Left lung (tissue), 10 donors: ENCODE data around the gene INO80. TPM values are rescaled to one million over a fixed set of nuclear protein-coding genes. Genes with fewer than 3 reads are reported as not detected.

Source experiments
- ATAC-seq: fragments of 200-7000 bp; cut with Tn5 transposase; one replicate; pipeline ENCODE4 v1.9.1; 2020; ENCODE audit warnings: moderate library complexity
- DNase-seq, 4 donors: peaks; one replicate each; pipeline ENCODE4 v3.0.0-alpha.2; 2013 to 2020
- H3K27ac ChIP-seq, 2 donors: fragments of 200-600 bp; sonication (generic) in 1 of 2; one replicate each; pipeline versions ENCODE4 v1.5.0 to v1.8.0; 2020 to 2021
- H3K27me3 ChIP-seq, 2 donors: fragments of 200-600 bp; sonication (generic) in 1 of 2; one replicate each; pipeline versions ENCODE4 v1.5.0 to v1.8.0; 2020 to 2021
- H3K36me3 ChIP-seq, 2 donors: fragments of 200-600 bp; sonication (generic) in 1 of 2; one replicate each; pipeline versions ENCODE4 v1.5.0 to v1.8.0; 2020 to 2021
- H3K4me1 ChIP-seq, 2 donors: fragments of 200-600 bp; one replicate each; pipeline ENCODE4 v1.8.0; 2021
- H3K4me3 ChIP-seq, 2 donors: fragments of 200-600 bp; sonication (generic) in 1 of 2; one replicate each; pipeline versions ENCODE4 v1.5.0 to v1.8.0; 2020 to 2021; ENCODE audit warnings: mild to moderate bottlenecking in 1 of 2
- H3K9me3 ChIP-seq, 2 donors: fragments of 200-600 bp; sonication (generic) in 1 of 2; one replicate each; pipeline versions ENCODE4 v1.5.0 to v1.8.0; 2020 to 2021
- intact Hi-C, 2 donors: fragments of 100-400 bp; cut with DNase I; formaldehyde crosslinking; loops; one replicate each; pipeline versions ENCODE4 v1.11.2 to v1.14.2; 2022
- polyA plus RNA-seq, 6 donors: library from polyadenylated mRNA; unstranded; fragments of 120-200 nt; gene quantifications; one replicate each; pipeline ENCODE4 v1.2.1, GENCODE V29; 2013; ENCODE audit not compliant: insufficient read length in 6 of 6
- total RNA-seq, 2 donors: library from RNA; stranded (reverse); fragmentation: NEBNext Ultra II Directional; extraction: Animal tissue kit (Norgen Biotek cat#: 25700); gene quantifications; one replicate each; pipeline ENCODE4 v1.2.1, GENCODE V29; 2021
- TF ChIP-seq, protein P1 (sequence below), 2 donors: fragments of 200-600 bp; sonication (generic) in 1 of 2; IDR thresholded peaks; one replicate each; pipeline versions ENCODE4 v1.5.0 to v1.8.0; 2021; ENCODE audit warnings: antibody characterized with exemption in 2 of 2
- donor health status: DM: no; HTN: yes; CAD: no.
- donor health status: DM: no; HTN: no; CAD: no.

Gene INO80
- total and polyA plus RNA-seq, 8 donors, result 20.1 to 31.0 (median 26.0) TPM

DNA sequence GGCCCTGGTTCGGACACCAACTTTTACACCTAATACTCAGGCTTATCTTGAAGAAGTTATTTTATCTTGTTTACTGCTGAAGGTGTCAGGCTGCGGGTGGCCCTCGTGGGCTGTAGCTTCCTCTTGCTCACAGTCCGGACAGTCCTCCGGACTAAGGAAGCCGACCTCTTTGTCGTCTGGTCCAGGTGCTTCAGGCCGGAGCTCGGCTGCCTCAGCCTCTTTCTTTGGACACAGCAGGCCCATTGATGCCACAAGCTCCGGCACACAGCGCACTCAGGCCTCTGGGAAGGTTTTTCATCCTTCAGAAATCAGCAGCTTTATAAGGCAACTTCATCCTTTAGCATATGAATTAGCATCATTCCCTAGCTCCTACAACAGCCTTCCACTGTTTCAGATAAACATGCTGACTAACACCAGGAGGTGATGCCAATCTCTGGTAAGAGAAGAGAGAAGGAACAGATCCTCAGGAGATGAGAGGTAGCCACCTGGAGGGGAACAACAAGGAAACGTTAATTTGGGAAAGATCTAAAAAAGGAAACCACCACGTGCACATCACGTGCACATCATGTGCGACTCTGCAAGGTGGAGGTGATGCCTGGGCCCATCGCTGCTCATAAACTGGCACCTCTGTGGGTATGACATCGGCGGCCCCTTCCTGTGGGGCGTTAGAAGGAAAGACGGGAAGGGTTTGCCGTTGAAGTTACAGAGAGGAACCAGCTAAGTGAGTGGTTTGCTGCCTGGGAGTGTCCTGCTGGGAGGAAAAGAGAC lies 167.2 kb downstream of the INO80 start:
- intact Hi-C loops, result no loop called here

DNA sequence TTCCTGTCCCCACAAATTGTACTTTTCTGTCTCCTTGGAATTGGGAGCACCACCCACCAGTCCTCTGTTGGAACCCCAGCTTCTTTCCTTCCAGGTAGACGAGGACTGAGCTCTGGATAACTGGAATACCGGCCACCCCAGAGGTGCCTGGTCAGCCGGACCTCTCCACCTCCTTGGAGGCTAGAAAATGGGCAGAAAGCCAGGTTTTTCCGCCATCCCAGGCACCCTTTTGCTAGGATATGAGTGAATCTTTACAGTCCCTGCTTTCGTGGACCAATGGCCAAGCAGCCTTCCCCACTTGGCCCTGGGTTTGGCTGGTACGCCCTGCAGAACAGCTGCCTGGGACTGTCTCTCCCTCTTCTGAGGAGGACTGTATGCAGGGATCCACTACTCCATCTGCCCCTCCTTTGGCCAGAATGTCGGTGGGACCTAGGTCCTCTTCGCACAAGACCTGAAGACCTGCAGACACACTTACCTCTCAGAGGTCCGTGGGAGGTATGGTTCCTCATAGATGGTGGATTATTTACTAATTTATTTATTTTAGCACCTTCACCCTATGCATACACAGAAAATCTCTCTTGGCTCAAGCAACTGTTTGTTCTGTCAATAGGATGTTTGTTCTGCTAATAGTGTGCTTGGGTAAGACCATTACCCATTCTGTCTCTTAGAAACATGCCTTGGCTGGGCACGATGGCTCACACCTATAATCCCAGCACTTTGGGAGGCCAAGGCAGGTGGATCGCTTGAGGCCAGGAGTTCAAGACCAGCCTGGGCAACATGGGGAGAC lies 171.4 kb downstream of the INO80 start:
- Histone ChIP-seq H3K4me3 (no peak overlapping the region), H3K4me1 (peaks cover 16 to 33% of the 10 kb centered on the region in 2 donors), H3K9me3 (no peaks in the 10 kb centered on the region), H3K36me3 (no peaks in the 10 kb centered on the region), H3K27ac (no peak overlapping the region), H3K27me3 (no peaks in the 10 kb centered on the region)
- no peak for DNase-seq
- TF ChIP-seq, protein P1, sequence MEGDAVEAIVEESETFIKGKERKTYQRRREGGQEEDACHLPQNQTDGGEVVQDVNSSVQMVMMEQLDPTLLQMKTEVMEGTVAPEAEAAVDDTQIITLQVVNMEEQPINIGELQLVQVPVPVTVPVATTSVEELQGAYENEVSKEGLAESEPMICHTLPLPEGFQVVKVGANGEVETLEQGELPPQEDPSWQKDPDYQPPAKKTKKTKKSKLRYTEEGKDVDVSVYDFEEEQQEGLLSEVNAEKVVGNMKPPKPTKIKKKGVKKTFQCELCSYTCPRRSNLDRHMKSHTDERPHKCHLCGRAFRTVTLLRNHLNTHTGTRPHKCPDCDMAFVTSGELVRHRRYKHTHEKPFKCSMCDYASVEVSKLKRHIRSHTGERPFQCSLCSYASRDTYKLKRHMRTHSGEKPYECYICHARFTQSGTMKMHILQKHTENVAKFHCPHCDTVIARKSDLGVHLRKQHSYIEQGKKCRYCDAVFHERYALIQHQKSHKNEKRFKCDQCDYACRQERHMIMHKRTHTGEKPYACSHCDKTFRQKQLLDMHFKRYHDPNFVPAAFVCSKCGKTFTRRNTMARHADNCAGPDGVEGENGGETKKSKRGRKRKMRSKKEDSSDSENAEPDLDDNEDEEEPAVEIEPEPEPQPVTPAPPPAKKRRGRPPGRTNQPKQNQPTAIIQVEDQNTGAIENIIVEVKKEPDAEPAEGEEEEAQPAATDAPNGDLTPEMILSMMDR (IDR thresholded peaks at IDR 0.05), result no peak
- intact Hi-C loops, result loop anchor here in 1 of 2 donors (5.0 kb wide), 1 partner anchor 68 kb away; no protein-coding TSS in a partner anchor
- ATAC-seq, result no peak

More for the DNA sequence above, 167.2 kb downstream of the INO80 start:
- TF ChIP-seq, protein P1 (IDR thresholded peaks at IDR 0.05), result no peak
- Histone ChIP-seq H3K4me1 (peaks cover under 1 to 16% of the 10 kb centered on the region in 2 donors), H3K36me3 (no peaks in the 10 kb centered on the region), H3K27ac (peak overlapping the region in 1 of 2 donors; percentile 28), H3K27me3 (no peaks in the 10 kb centered on the region), H3K9me3 (no peaks in the 10 kb centered on the region), H3K4me3 (no peak overlapping the region)
- ATAC-seq (no peak), DNase-seq (no peak)

DNA sequence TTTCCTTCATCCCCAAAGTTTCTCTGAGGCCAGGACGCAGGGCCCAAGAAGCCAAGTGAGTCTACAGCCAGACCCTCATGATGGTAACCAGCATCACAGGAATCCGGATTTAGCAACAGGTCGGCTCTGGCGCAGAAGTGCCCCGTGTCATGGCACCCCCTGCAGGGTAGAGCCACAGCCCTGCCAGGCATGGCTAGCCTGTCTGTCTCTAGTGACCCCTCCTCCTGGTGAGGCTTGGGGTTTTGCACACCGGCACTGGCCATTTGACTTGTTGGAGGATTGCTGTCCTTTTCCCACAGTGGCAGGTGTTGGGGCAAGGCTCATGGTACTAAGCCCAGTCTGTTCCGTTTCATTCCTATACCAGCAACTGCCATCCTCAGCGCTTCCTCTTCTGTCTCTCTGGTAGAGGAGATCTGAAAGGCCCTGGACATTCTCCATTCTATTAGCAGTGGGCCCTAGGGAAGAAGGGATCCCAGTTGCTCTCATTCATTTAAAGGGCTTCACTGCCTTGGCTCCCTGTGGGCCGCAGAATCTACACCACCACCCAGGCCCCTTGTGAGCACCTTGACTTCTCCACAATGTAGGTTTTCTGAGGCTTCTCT lies 172.2 kb downstream of the INO80 start:
- ATAC-seq (no peak), DNase-seq (no peak)
- Histone ChIP-seq H3K4me1 (peaks cover 16 to 34% of the 10 kb centered on the region in 2 donors), H3K9me3 (no peaks in the 10 kb centered on the region), H3K36me3 (no peaks in the 10 kb centered on the region), H3K4me3 (no peak overlapping the region), H3K27me3 (no peaks in the 10 kb centered on the region), H3K27ac (no peak overlapping the region)
- TF ChIP-seq, protein P1 (IDR thresholded peaks at IDR 0.05), result no peak
- intact Hi-C loops, result loop anchor here in 1 of 2 donors (5.0 kb wide), 1 partner anchor 68 kb away; no protein-coding TSS in a partner anchor

DNA sequence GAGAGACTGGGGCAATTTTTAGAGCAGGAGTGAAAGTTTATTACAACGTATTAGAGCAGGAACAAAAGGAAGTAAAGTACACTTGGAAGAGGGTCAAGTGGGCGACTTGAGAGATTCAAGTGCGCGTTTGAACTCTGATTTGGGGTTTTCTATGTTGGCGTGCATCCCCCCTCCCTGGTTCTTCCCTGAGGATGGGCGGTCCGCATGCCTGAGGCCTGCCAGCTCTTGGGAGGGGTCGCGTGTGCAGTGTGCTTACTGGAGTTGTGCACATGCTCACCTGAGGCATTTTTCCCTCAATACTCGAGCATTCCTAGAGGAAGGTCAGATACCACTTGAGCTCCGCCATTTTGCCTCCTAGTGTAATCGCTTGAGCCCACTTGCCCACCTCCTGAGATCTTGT lies 173.2 kb downstream of the INO80 start:
- H3K27me3 ChIP-seq, result no peaks in the 10 kb centered on the region
- peaks cover 0 to under 1% of the 10 kb centered on the region in 2 donors for H3K36me3 ChIP-seq
- H3K27ac ChIP-seq, result peak overlapping the region; percentile 89 to 93
- peak overlapping the region; percentile 40 to 57 for H3K4me3 ChIP-seq
- DNase-seq (peak in 2 of 4 donors; percentile 60 to 68), ATAC-seq (peak; percentile 47)
- no peaks in the 10 kb centered on the region for H3K9me3 ChIP-seq
- H3K4me1 ChIP-seq, result peaks cover 16 to 37% of the 10 kb centered on the region in 2 donors
- intact Hi-C loops, result loop anchor here in 1 of 2 donors (5.0 kb wide), 1 partner anchor 69 kb away; no protein-coding TSS in a partner anchor
- TF ChIP-seq, protein P1 (IDR thresholded peaks at IDR 0.05), result no peak
